ENCODE results near the gene UGCG. TPM values are rescaled to one million over a fixed set of nuclear protein-coding genes. Genes with fewer than 3 reads are reported as not detected.

Gene UGCG
- total and polyA plus RNA-seq, 9 of the 15 experiments (the other 6 are each of a cell fraction or from before 2014, with no cell fraction given), result 20.0 to 40.3 (median 29.2) TPM

DNA sequence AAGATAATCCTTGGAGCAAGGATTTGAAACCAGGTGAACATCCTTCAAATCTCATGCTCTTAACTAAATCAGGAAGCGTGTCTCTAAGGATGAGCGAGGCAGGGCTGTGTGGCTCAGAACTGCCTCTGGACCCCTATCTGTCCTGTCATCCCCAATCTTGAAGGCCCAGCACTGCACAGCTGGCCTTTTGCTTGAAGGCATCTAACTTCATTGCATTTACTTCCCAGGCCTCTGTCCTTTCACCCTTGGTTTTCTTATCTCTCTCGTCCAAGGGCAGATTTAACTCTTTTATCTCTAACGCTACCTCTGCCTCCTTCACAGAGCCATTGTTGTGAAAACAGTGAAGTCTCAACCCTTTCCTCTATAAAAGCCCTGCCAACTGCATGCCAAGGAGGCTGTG is 83.8 kb downstream of the UGCG start (continued):
- TF ChIP-seq ZNF121 (CRISPR knock-in tag; conservative IDR thresholded peaks at IDR 0.05) (no peak), ZNF175 (CRISPR knock-in tag; IDR thresholded peaks at IDR 0.05; ENCODE audit: low read depth) (no peak), RB1 (IDR thresholded peaks at IDR 0.05; ENCODE audit: low read depth) (no peak), TAF1 (IDR thresholded peaks at IDR 0.05; ENCODE audit: control insufficient read depth, extremely low read depth, insufficient read depth, low read length, severe bottlenecking) (no peak), LCOR (CRISPR knock-in tag; IDR thresholded peaks at IDR 0.05) (0 out of 2 replicates have a peak, but pooled peaks have one; percentile 70), THRA (IDR thresholded peaks at IDR 0.05) (no peak), ZNF41 (CRISPR knock-in tag; conservative IDR thresholded peaks at IDR 0.05) (no peak), ZNF584 (CRISPR knock-in tag; IDR thresholded peaks at IDR 0.05; ENCODE audit: low read depth) (peak; percentile 71; the same call in 1 of the 2 replicates), CHD4 (IDR thresholded peaks at IDR 0.05; ENCODE audit: insufficient read depth, insufficient replicate concordance, low read depth, low read length, poor library complexity, severe bottlenecking) (no peak), COPS2 (conservative IDR thresholded peaks at IDR 0.05) (no peak), MYNN (IDR thresholded peaks at IDR 0.05) (peak; percentile 27; the same call in 1 of the 2 replicates), MYNN (CRISPR knock-in tag; IDR thresholded peaks at IDR 0.05) (no peak), POLR2B (IDR thresholded peaks at IDR 0.05; ENCODE audit: low read depth, partially characterized antibody) (no peak), MCM5 (IDR thresholded peaks at IDR 0.05; ENCODE audit: low read depth) (no peak), TCFL5 (CRISPR knock-in tag; conservative IDR thresholded peaks at IDR 0.05) (no peak), ADNP (tag; IDR thresholded peaks at IDR 0.05) (no peak), NCOA2 (IDR thresholded peaks at IDR 0.05; ENCODE audit: partially characterized antibody in 2 of 2) (no peak), CBX2 (IDR thresholded peaks at IDR 0.05; ENCODE audit: insufficient read depth, low read length, poor library complexity, severe bottlenecking) (no peak), ELF1 (tag; IDR thresholded peaks at IDR 0.05) (no peak), GABPB1 (CRISPR knock-in tag; IDR thresholded peaks at IDR 0.05) (no peak), ZNF253 (CRISPR knock-in tag; conservative IDR thresholded peaks at IDR 0.05) (no peak), POLR2G (IDR thresholded peaks at IDR 0.05; ENCODE audit: low read depth, low read length) (no peak), CREM (IDR thresholded peaks at IDR 0.05; ENCODE audit: low read depth) (peak; percentile 13; the same call in 1 of the 2 replicates)
- TF ChIP-seq, protein P1, sequence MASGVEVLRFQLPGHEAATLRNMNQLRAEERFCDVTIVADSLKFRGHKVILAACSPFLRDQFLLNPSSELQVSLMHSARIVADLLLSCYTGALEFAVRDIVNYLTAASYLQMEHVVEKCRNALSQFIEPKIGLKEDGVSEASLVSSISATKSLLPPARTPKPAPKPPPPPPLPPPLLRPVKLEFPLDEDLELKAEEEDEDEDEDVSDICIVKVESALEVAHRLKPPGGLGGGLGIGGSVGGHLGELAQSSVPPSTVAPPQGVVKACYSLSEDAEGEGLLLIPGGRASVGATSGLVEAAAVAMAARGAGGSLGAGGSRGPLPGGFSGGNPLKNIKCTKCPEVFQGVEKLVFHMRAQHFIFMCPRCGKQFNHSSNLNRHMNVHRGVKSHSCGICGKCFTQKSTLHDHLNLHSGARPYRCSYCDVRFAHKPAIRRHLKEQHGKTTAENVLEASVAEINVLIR (CRISPR knock-in tag; IDR thresholded peaks at IDR 0.05), result no peak
- TF ChIP-seq, protein P2, sequence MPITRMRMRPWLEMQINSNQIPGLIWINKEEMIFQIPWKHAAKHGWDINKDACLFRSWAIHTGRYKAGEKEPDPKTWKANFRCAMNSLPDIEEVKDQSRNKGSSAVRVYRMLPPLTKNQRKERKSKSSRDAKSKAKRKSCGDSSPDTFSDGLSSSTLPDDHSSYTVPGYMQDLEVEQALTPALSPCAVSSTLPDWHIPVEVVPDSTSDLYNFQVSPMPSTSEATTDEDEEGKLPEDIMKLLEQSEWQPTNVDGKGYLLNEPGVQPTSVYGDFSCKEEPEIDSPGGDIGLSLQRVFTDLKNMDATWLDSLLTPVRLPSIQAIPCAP (CRISPR knock-in tag; IDR thresholded peaks at IDR 0.05; ENCODE audit: borderline replicate concordance), result no peak
- TF ChIP-seq, protein P3, sequence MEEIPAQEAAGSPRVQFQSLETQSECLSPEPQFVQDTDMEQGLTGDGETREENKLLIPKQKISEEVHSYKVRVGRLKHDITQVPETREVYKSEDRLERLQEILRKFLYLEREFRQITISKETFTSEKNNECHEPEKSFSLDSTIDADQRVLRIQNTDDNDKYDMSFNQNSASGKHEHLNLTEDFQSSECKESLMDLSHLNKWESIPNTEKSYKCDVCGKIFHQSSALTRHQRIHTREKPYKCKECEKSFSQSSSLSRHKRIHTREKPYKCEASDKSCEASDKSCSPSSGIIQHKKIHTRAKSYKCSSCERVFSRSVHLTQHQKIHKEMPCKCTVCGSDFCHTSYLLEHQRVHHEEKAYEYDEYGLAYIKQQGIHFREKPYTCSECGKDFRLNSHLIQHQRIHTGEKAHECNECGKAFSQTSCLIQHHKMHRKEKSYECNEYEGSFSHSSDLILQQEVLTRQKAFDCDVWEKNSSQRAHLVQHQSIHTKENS (CRISPR knock-in tag; IDR thresholded peaks at IDR 0.05), result no peak
